HG02571 (cell line): ENCODE data around the gene EIPR1.
"Not testable (repeated sequence)": the region's sequence is repeated elsewhere in the genome, so short reads cannot be mapped to it uniquely, and the experiment has no call there.

Source experiments
- ATAC-seq: cut with Tn5 transposase; IDR thresholded peaks from one replicate; pipeline ENCODE4 v1.9.1; 2021; ENCODE audit warnings: mild to moderate bottlenecking, moderate library complexity; ENCODE audit not compliant: unreplicated experiment

EIPR1 gene

GRCh38 chr2:3182848-3183247, 194.8 kb downstream of the EIPR1 start:
- ATAC-seq: no peak

DNA sequence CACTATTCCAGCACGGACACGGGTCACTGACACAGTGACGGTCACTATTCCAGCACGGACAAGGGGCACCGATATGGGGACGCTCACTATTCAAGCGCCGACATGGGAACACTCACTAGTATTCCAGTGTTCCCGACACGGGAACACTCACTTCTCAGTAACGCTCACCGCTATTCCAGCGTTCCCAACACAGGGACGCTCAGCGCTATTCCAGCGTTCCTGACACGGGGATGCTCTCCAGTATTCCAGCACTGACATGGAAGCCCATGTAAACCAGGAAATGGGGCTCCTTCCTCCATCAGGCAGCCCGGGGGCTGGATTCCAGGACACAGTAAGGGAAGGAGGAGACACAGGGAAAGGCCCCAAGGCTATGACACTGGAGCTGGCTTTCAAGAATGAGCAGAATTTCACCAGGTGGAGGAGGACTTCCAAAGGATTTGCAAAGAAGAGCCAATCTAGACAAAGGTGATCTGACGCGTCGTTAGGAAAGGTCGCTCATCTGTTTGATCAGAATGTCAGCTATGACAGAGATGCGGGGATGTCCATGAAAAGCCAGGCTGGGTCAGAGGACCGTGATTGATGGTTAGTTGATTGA, 196.1 kb downstream of the EIPR1 start:
- no peak for ATAC-seq

DNA sequence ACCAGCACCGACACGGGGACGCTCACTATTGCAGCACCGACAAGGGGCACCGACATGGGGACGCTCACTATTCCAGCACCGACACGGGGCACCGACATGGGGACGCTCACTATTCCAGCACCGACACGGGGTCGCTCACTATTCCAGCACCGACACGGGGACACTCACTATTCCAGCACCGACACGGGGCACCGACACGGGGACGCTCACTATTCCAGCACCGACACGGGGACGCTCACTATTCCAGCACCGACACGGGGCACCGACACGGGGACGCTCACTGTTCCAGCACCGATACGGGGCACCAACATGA, 196.8 kb downstream of the EIPR1 start:
- ATAC-seq: not testable (repeated sequence)

- ATAC-seq: no peak
These were observed 197.3 kb downstream of the EIPR1 start for GRCh38 chr2:3180082-3180908.

DNA sequence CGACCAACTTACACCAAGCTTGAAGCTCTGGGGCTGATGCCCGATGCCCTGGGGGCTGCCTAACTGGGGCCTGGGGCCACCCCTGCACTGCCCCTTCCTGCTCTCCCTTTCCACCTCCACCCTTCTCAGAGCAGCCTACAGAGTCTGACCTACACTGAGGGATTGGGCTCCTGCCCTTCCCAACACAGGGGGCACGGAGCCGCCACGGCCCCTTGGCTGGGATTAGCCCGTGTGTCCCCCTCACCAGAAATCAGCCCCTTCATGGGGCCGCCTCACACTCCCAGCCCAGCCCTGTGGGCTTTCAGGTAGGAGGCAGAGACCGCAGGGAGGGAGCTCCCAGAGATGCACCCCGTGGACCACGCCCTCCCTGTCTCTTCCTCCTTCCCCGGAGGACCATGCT, 198.0 kb downstream of the EIPR1 start:
- no peak for ATAC-seq

GRCh38 chr2:3179208-3179607, 198.4 kb downstream of the EIPR1 start:
- ATAC-seq: no peak

GRCh38 chr2:3178578-3179031, 199.0 kb downstream of the EIPR1 start:
- no peak for ATAC-seq

DNA sequence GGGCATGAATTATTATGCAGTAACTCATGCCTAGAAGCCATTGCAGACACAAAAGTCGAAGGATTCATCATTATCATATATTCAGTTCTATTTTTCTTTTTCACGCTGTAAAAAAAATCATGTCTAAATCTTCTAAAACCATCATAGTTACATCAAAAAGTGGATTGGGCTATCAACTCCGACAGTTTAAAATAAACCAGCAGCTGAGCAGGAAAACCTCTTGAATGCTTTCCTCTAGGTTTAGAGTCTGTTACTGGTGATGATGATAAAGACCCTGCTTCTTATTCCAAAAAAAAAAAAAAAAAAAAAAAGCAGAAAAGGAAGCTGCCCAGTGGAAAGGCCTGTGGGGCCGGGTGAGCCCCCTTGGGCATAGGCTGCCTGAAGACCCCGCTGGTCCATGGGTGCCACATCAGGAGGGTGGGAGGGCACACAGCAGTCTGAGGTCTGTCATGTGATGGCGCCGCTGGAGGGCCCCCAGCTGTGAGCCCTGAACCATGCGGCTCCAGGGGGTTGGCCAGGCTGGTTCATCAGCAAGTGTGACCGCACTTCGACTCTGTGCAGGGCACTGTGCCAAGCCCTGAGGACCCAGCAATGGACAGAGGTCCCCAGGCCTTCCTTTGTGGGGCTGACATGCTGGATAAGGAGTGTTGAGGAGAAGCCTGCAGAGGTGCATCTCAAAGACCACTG, 199.6 kb downstream of the EIPR1 start:
- ATAC-seq: no peak

DNA sequence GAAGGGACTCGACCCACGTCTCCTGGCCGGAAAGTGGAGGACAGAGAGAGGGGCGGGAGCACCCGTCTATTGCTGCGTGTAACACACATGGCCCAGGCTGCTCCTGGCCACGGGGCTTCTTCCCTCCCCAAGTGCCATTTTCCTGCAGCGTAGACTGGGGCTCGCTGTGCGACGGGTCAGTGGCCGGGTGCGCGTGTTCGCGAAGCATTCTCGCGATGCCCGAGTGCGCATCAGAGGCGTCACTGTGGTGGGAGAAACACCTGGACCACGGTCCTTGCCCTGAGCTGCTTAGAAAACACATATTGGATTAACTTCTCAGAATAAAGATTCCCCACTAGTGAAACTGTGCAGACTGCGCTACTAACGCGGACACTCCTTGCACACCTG, 200.8 kb downstream of the EIPR1 start:
- ATAC-seq: no peak

- no peak for ATAC-seq
These were observed 201.3 kb downstream of the EIPR1 start for GRCh38 chr2:3176071-3176868.

- ATAC-seq: no peak
These were observed 202.1 kb downstream of the EIPR1 start for GRCh38 chr2:3175568-3175955.

DNA sequence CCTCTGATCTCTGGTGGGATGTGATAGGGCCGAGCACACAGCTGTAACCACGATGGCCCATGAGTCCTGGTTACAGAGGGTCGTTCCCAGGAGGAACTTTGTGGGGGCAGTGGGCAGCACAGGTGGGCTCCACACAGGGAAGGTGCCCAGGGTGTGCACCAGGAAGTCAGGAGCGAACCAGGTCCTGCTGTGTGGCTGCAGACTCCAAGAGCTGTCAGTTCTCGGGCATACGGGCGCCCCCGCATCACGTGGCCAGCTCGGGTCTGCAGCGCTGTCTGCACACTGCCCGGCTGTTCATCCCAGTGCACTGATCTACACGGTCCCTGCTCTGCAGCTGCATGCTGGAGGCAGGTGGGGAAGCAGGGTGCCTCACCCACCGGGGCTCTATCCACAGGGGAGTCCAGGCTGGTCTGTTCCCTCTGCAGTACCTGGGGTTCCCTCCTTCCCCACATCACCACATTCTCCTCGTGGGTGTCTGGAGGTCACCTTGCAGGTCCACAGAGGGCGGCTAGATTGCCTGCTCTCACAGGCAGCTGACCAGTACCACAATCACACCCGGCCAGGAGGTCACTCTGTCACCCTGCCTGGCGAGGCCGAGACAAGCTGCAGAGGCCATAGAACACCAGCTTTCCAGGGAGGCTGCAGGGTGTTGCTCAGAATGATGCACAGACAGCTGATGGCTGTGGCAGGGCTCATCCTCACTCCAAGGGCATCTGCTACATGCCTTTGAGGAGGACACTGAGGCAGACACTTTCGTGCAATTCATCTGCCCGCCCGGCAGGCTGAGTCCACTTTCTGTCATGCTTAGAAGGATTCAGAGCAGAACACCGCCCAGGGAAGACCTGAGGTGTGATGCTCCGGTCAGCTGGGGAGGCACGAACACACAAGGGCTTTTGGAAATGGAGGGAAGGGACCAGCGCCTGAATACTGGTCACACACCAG, 202.7 kb downstream of the EIPR1 start:
- no peak for ATAC-seq

DNA sequence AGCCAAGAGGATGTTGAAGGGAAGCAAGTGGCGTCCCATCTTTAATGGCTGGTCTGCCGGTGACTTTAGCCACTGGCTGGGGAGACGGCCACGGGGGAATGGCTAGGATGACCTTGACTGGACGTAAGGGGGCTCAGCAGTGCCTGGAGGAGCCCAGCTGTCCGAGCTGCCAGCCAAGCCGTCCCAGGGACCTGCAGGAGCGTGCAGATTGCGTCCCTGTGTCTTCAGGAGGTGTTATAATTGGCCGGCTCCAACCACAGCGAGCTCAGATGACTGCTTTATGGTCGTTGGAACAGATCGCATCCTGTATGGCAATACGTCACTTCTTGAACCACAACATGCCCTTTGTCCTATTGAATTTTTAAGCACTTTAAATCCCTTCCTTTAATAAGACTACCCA, 204.6 kb downstream of the EIPR1 start:
- ATAC-seq: no peak

DNA sequence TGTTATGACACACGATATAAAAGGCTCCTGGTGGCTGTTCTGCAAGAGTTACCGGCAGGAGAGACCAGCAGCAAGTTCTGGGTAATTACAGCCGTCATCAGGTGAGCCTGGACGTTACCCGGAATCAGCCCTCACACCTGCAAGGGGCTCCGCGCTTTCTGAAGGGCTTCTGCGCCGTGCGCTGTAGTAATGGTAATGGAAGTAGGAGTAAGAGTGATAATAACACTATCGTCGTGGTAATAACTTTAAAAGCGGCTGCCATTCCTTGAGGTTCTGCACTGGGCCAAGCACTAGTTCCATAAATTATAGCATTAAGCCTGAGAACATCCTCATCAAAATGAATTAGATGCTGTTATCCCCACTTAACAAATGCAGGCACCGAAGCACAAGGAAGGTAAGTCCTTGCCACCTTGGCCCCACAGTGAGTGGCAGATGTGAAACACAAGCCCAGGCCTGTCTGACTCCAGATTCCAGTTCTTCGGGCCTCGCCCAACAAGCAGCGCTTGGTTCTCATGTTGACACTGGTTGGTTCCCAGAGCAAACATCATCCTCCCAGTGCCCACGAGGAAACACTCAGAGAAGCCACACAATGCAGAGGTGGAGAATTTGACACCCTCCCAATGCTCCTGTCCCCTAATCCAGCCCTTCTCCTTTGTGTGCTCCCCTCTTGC, 205.2 kb downstream of the EIPR1 start:
- ATAC-seq: no peak

- no peak for ATAC-seq
These were observed 205.9 kb downstream of the EIPR1 start for GRCh38 chr2:3171564-3172264.

- ATAC-seq: no peak
These were observed 206.7 kb downstream of the EIPR1 start for GRCh38 chr2:3170792-3171455.

DNA sequence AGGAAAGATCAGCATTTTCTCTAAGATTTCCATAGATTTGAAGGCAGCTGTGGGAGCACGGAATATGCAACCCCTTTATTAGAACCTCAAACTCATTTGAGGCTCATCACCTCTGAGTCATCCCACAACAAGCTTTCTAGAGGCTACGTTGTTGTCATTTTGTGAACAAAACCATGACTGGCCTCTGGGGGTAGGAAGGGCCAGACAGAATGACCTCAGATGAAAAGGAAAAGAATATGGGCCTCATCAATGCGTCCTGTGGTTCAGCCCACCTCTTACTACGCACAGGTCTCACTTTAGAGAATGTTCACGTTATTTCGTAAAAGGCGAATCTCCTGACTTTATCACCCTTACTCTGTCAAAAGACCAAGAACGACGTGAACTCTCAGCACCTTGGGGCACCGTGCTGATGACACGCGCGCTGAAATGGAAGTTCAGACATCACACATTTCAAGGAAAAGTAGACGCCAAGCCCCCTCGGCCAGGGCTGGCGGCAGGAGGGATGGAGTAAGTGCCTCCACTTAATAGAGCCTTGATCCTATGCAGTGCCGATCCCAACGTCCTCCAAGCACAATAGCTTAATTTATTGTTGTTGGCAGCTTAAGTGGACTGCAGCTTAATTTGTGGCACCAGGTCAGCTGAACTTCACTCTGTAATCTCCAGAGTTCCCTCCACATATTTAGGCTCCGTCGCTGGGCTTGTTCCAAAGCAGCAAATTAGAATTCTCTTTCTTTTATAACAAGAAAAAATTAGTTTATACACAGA, 208.3 kb downstream of the EIPR1 start:
- ATAC-seq: no peak
